BJ (cell line): ENCODE results near the gene TSPAN14. TPM values are rescaled to one million over a fixed set of nuclear protein-coding genes. Genes with fewer than 3 reads are reported as not detected.

Experiments used
- CTCF ChIA-PET: fragments of 350-600 bp; formaldehyde crosslinking; extraction: SDS; loops from one replicate; lab custom pipeline; 2021; ENCODE audit warnings: antibody characterized with exemption, inconsistent platforms; lab: Yijun Ruan, JAX
- POLR2A ChIA-PET: fragments of 300-600 bp; sonication (Branson Sonifier 250); formaldehyde crosslinking; extraction: SDS; loops from one replicate; lab custom pipeline; 2021; ENCODE audit warnings: antibody characterized with exemption; lab: Charles Lee
- DNase-seq: peaks from one replicate; pipeline ENCODE4 v3.0.0-alpha.2; 2011; ENCODE audit warnings: low read depth
- H3K27me3 ChIP-seq: 2 replicates; pipeline ENCODE4 v1.6.0; 2011; ENCODE audit warnings: low read length; ENCODE audit not compliant: control insufficient read depth, insufficient read depth
- H3K36me3 ChIP-seq: 2 replicates; pipeline ENCODE4 v1.5.1; 2011; ENCODE audit warnings: low read length; ENCODE audit not compliant: control insufficient read depth, insufficient read depth
- H3K4me3 ChIP-seq: 2 replicates; pipeline ENCODE4 v1.5.1; 2011; ENCODE audit warnings: low read depth, mild to moderate bottlenecking, control low read depth, low read length
- CTCF ChIP-seq: IDR thresholded peaks from 2 replicates; pipeline ENCODE4 v1.5.1; 2011; ENCODE audit warnings: low read depth, mild to moderate bottlenecking, control low read depth, inconsistent platforms, low read length, moderate library complexity; ENCODE audit not compliant: insufficient read depth
- polyA plus RNA-seq: library from polyadenylated mRNA; depleted of rRNA; stranded (reverse); fragments of >200 nt; gene quantifications from 2 replicates; pipeline ENCODE4 v1.2.3, GENCODE V29; 2011

TSPAN14 gene
- polyA plus RNA-seq, 1 experiment = 33.3 TPM

GRCh38 chr10:80567292-80567691 lies 113.2 kb downstream of the TSPAN14 start:
- Histone ChIP-seq H3K4me3 (no peak overlapping the region), H3K27me3 (no peaks in the 10 kb centered on the region), H3K36me3 (no peaks in the 10 kb centered on the region)
- ChIA-PET POLR2A (no interaction called here), CTCF (no interaction called here)
- TF ChIP-seq CTCF = no peak
- no peak for DNase-seq

GRCh38 chr10:80569131-80569895 lies 115.2 kb downstream of the TSPAN14 start:
- Histone ChIP-seq H3K36me3 (no peaks in the 10 kb centered on the region), H3K27me3 (no peaks in the 10 kb centered on the region), H3K4me3 (no peak overlapping the region)
- POLR2A ChIA-PET = no interaction called here
- TF ChIP-seq CTCF = no peak
- CTCF ChIA-PET = interaction anchor here (1.2 kb wide), 1 partner anchor 30 kb away, joined by 3 read pairs; no protein-coding TSS in a partner anchor
- no peak for DNase-seq

GRCh38 chr10:80571352-80571751 lies 117.2 kb downstream of the TSPAN14 start:
- Histone ChIP-seq H3K36me3 (no peaks in the 10 kb centered on the region), H3K4me3 (no peak overlapping the region), H3K27me3 (no peaks in the 10 kb centered on the region)
- ChIA-PET POLR2A (no interaction called here), CTCF (no interaction called here)
- TF ChIP-seq CTCF = no peak
- no peak for DNase-seq

- POLR2A ChIA-PET = no interaction called here
- TF ChIP-seq CTCF = no peak
- H3K36me3 ChIP-seq = no peaks in the 10 kb centered on the region
- no peaks in the 10 kb centered on the region for H3K27me3 ChIP-seq
- DNase-seq = no peak
- CTCF ChIA-PET = interaction anchor here (0.7 to 1.7 kb wide), 2 partner anchors 18 to 120 kb away, joined by 3 to 8 read pairs; no protein-coding TSS in a partner anchor
- H3K4me3 ChIP-seq = no peak overlapping the region
These were observed 125.2 kb downstream of the TSPAN14 start for GRCh38 chr10:80579181-80579763.

DNA sequence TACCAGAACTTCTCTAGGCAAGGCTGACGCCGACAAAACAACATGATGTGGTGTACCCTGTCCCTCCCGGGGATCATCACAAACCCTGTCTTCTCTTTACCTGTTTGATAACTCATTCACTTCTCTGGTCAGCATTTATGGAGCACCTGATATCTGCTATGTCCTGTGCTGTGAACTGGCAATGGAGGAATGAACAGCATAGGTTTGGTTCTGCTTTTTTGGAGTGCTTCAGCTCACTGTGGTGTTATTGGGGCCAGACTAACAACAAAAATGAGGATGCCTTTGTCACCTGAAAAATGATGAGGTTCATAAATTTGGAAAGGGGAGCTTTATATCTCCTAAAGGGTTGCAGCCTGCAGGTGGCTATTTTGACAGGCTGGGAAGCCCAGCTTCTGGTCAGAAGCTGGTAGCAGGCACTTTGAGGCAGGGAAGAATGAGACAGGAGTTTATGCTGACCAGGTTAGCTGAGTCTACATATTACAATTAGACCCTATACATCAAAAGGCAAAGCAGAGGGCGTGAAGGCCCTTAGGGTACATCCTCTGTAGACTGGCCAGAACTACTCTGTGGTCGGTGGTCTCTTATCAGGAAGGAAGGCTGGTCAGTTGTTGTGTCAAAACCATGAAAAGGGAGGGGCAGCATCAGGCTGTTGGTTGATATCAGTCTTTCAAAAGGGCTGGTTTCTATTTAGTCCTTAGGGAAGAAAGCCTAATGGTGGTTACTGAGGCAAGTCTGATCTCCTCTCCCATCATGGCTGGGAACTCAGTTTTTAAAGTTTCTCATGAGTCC lies 125.9 kb downstream of the TSPAN14 start:
- Histone ChIP-seq H3K4me3 (no peak overlapping the region), H3K27me3 (no peaks in the 10 kb centered on the region), H3K36me3 (no peaks in the 10 kb centered on the region)
- ChIA-PET CTCF (no interaction called here), POLR2A (no interaction called here)
- TF ChIP-seq CTCF = no peak
- no peak for DNase-seq
